ENCODE data around the gene ABCD1. TPM values are rescaled to one million over a fixed set of nuclear protein-coding genes. Genes with fewer than 3 reads are reported as not detected.

Gene ABCD1
- total and polyA plus RNA-seq, 9 of the 15 experiments (the other 6 are each of a cell fraction or from before 2014, with no cell fraction given) = 0.07 to 6.9 (median 2.2) TPM

- TF ChIP-seq FOXP1 (CRISPR knock-in tag; IDR thresholded peaks at IDR 0.05) = no peak
- no peak for TF ChIP-seq STAT5B (CRISPR knock-in tag; IDR thresholded peaks at IDR 0.05)
- TF ChIP-seq E2F6 (IDR thresholded peaks at IDR 0.05; ENCODE audit: borderline replicate concordance in 1 of 2, extremely low read depth in 1 of 2, insufficient read depth in 1 of 2, insufficient read length in 1 of 2, low read depth in 1 of 2, low read length in 1 of 2, poor library complexity in 1 of 2, severe bottlenecking in 1 of 2) = no peak
- TF ChIP-seq MECOM (CRISPR knock-in tag; IDR thresholded peaks at IDR 0.05) = no peak
- TF ChIP-seq MCM2 (IDR thresholded peaks at IDR 0.05; ENCODE audit: low read depth) = no peak
These were observed 59.8 kb downstream of the ABCD1 start (continued) for GRCh38 chrX:153784325-153784967.

- FAIRE-seq (no peak), DNase-seq (ENCODE audit: extremely low read depth in 1 of 4, low spot score in 3 of 4) (no peak), ATAC-seq (no peak)
- CTCF ChIA-PET (ENCODE audit: low intra/inter-chr PET ratio) = no interaction called here
- WGBS (ENCODE audit: insufficient coverage, low coverage, missing lambda C conversion rate) = 96% methylated on average over 9 of the region's 15 CpGs
- Histone ChIP-seq H3K4me2 (ENCODE audit: insufficient read depth, low read length) (no peak overlapping the region), H4K20me1 (replicated peaks; ENCODE audit: control insufficient read depth, insufficient read depth, low read length) (no peaks in the 10 kb centered on the region; the same call in 1 of the 2 replicates), H3K27me3 (ENCODE audit: control insufficient read depth in 2 of 2, insufficient read depth in 2 of 2, low read length in 2 of 2) (no peaks in the 10 kb centered on the region), H3K9me1 (ENCODE audit: control insufficient read depth, insufficient read depth, low read length) (peaks cover 3% of the 10 kb centered on the region), H3K27ac (ENCODE audit: extremely low read depth, low read depth, low read length) (no peak overlapping the region), H3K9ac (ENCODE audit: insufficient read depth in 1 of 2, low read depth in 2 of 2, low read length in 2 of 2) (no peak overlapping the region), H3K4me3 (no peak overlapping the region), H3K79me2 (ENCODE audit: control insufficient read depth, insufficient read depth, low read length) (peaks cover 14% of the 10 kb centered on the region; the same call in 2 of the 3 replicates), H3K36me3 (ENCODE audit: control insufficient read depth, insufficient read depth, low read length) (peaks cover 64% of the 10 kb centered on the region; the same call in 2 of the 3 replicates), H3K4me1 (replicated peaks in 1 of 2; ENCODE audit: control insufficient read depth in 2 of 2, insufficient read depth in 2 of 2, low read length in 2 of 2) (peaks cover 12 to 54% of the 10 kb centered on the region in 2 experiments), H3K9me3 (replicated peaks; ENCODE audit: control insufficient read depth, insufficient read depth, low read depth, low read length) (no peaks in the 10 kb centered on the region), H2AFZ (ENCODE audit: low read depth, low read length) (no peak overlapping the region)
- BruUV-seq (replicated peaks) = no TSS peak
- intact Hi-C loops (cut with micrococcal nuclease) (no loop called here), in situ Hi-C loops (cut with MboI) (no loop called here)
- TF ChIP-seq CC2D1A (IDR thresholded peaks at IDR 0.05) = no peak
- TF ChIP-seq NEUROD1 (IDR thresholded peaks at IDR 0.05; ENCODE audit: borderline replicate concordance, low read depth, low read length, partially characterized antibody) = no peak
- no peak for TF ChIP-seq ZKSCAN3 (CRISPR knock-in tag; IDR thresholded peaks at IDR 0.05)
- TF ChIP-seq NUFIP1 (IDR thresholded peaks at IDR 0.05; ENCODE audit: partially characterized antibody) = no peak
- no peak for TF ChIP-seq ZNF384 (IDR thresholded peaks at IDR 0.05; ENCODE audit: low read depth, low read length)
- no peak for TF ChIP-seq ZBTB2 (IDR thresholded peaks at IDR 0.05)
- TF ChIP-seq SMARCA5 (IDR thresholded peaks at IDR 0.05) = no peak
- TF ChIP-seq HBP1 (CRISPR knock-in tag; IDR thresholded peaks at IDR 0.05) = no peak
- TF ChIP-seq PCBP1 (IDR thresholded peaks at IDR 0.05; ENCODE audit: low read depth, low read length, poor library complexity, severe bottlenecking) = no peak
- POLR2A ChIA-PET = no interaction called here
These were observed 62.0 kb downstream of the ABCD1 start for GRCh38 chrX:153786669-153787068.
